SK-N-SH treated with all-trans-retinoic acid at 6 μM for 48 hours (cell line): ENCODE data around the gene CACNB2.

Source experiments
- ATAC-seq: fragments of 200-7000 bp; cut with Tn5 transposase; 3 replicates; pipeline ENCODE4 v1.9.1; 2020; ENCODE audit warnings: mild to moderate bottlenecking, moderate library complexity
- ARNTL ChIP-seq: fragments of 450-650 bp; formaldehyde crosslinking; IDR thresholded peaks from 2 replicates; pipeline ENCODE4 v1.5.0; 2020; ENCODE audit warnings: low read depth, mild to moderate bottlenecking, moderate library complexity, borderline replicate concordance
- BACH2 ChIP-seq: fragments of 250-450 bp; sonication (Bioruptor Pico); IDR thresholded peaks from 2 replicates; pipeline ENCODE4 v1.9.0; 2021; ENCODE audit warnings: mild to moderate bottlenecking, borderline replicate concordance
- CSDC2 ChIP-seq: fragments of 250-450 bp; sonication (Bioruptor Pico); IDR thresholded peaks from 2 replicates; pipeline ENCODE4 v1.5.0; 2020; ENCODE audit warnings: mild to moderate bottlenecking, moderate library complexity
- ESRRG ChIP-seq: fragments of 250-450 bp; sonication (Bioruptor Pico); IDR thresholded peaks from 2 replicates; pipeline ENCODE4 v1.6.1; 2021; ENCODE audit warnings: mild to moderate bottlenecking
- GLIS3 ChIP-seq: fragments of 250-450 bp; sonication (Bioruptor Pico); IDR thresholded peaks from 2 replicates; pipeline ENCODE4 v1.5.0; 2020; ENCODE audit warnings: mild to moderate bottlenecking, moderate library complexity
- ISL1 ChIP-seq: fragments of 250-450 bp; sonication (Bioruptor Pico); IDR thresholded peaks from 2 replicates; pipeline ENCODE4 v2.1.2; 2022; ENCODE audit warnings: mild to moderate bottlenecking, moderate library complexity
- OSR1 ChIP-seq: fragments of 250-450 bp; sonication (Bioruptor Pico); IDR thresholded peaks from 2 replicates; pipeline ENCODE4 v1.8.0; 2022; ENCODE audit warnings: moderate library complexity, mild to moderate bottlenecking, inconsistent platforms
- PPARA ChIP-seq: fragments of 250-450 bp; sonication (Bioruptor Pico); IDR thresholded peaks from 2 replicates; pipeline ENCODE4 v1.5.0; 2020; ENCODE audit warnings: mild to moderate bottlenecking, borderline replicate concordance
- RARB ChIP-seq: fragments of 250-450 bp; sonication (Bioruptor Pico); IDR thresholded peaks from 2 replicates; pipeline ENCODE4 v1.8.0; 2021; ENCODE audit warnings: mild to moderate bottlenecking, moderate library complexity
- SNAI2 ChIP-seq: fragments of 250-450 bp; sonication (Bioruptor Pico); IDR thresholded peaks from 2 replicates; pipeline ENCODE4 v1.5.0; 2020; ENCODE audit warnings: mild to moderate bottlenecking, moderate library complexity
- TCF4 ChIP-seq: fragments of 250-450 bp; sonication (Bioruptor Pico); IDR thresholded peaks from 2 replicates; pipeline ENCODE4 v1.8.0; 2021; ENCODE audit warnings: mild to moderate bottlenecking, moderate library complexity, borderline replicate concordance
- TOX ChIP-seq: fragments of 250-450 bp; sonication (Bioruptor Pico); IDR thresholded peaks from 2 replicates; pipeline ENCODE4 v1.8.0; 2021; ENCODE audit warnings: mild to moderate bottlenecking, moderate library complexity, borderline replicate concordance
- ZC3H10 ChIP-seq: fragments of 250-450 bp; sonication (Bioruptor Pico); IDR thresholded peaks from 2 replicates; pipeline ENCODE4 v1.5.1; 2021; ENCODE audit warnings: mild to moderate bottlenecking, moderate library complexity
- ZNF565 ChIP-seq: fragments of 450-650 bp; formaldehyde crosslinking; conservative IDR thresholded peaks from 2 replicates; pipeline ENCODE4 v1.5.0; 2020; ENCODE audit warnings: low read depth, mild to moderate bottlenecking, moderate library complexity
- ZNF70 ChIP-seq: fragments of 450-650 bp; formaldehyde crosslinking; IDR thresholded peaks from 2 replicates; pipeline ENCODE4 v1.5.0; 2020; ENCODE audit warnings: mild to moderate bottlenecking, moderate library complexity
- ZNF8 ChIP-seq: fragments of 450-650 bp; formaldehyde crosslinking; IDR thresholded peaks from 2 replicates; pipeline ENCODE4 v1.5.0; 2020; ENCODE audit warnings: mild to moderate bottlenecking, moderate library complexity
- TF ChIP-seq, protein P1 (sequence below): fragments of 250-450 bp; sonication (Bioruptor Pico); IDR thresholded peaks from 2 replicates; pipeline ENCODE4 v1.5.1; 2020; ENCODE audit warnings: low read depth, mild to moderate bottlenecking, moderate library complexity
- TF ChIP-seq, protein P2 (sequence below): fragments of 250-450 bp; sonication (Bioruptor Pico); IDR thresholded peaks from 2 replicates; pipeline ENCODE4 v1.8.0; 2021; ENCODE audit warnings: low read depth, mild to moderate bottlenecking, moderate library complexity, borderline replicate concordance
- TF ChIP-seq, protein P3 (sequence below): fragments of 250-450 bp; sonication (Bioruptor Pico); IDR thresholded peaks from 2 replicates; pipeline ENCODE4 v1.8.0; 2020; ENCODE audit warnings: mild to moderate bottlenecking, moderate library complexity, borderline replicate concordance

Gene CACNB2

DNA sequence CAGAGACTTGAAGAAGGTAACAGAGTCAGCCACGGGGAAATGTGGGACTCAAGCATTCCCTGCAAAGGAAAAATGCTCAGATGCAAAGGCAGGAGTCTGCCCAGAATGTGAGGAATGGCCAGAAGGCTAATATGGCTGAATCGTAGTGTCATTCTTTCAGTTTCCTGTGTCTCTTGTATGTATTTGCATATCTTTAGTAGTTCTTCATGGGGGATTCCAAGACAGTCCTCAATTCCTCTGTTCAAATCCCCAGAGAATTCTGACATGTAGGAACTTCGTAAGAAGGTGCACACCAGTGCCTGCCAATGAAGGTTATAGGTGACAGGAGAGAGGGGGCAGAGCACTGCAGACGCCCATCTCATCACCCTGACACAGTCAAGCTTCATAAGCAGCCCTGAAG lies 154.4 kb downstream of the CACNB2 start:
- ATAC-seq: no peak

DNA sequence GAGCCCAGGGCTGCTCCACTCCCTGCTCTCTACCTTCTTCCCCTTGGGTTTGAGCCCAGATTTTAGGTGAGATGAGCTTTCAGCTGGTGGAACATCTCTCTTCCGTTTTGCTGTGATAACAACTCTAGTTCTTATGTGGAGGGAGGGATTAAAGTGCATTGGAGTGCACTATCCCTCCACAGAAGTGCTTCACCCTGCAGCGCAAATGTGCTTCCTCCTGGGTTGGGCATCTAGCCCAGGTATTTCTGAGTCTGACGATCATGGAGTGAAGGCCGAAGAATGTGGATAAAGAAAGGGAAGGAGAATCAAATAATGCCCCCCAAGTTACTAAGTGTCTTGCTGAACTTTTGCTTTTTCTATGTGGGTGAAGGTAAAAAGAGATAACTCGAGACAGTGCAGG lies 157.4 kb downstream of the CACNB2 start:
- no peak for ATAC-seq

More for the DNA sequence above, 154.4 kb downstream of the CACNB2 start:
- TF ChIP-seq ZNF565 (no peak), ZC3H10 (no peak), ESRRG (CRISPR knock-in tag) (no peak), GLIS3 (CRISPR knock-in tag) (no peak), TOX (CRISPR knock-in tag) (no peak), CSDC2 (CRISPR knock-in tag) (no peak), ARNTL (CRISPR knock-in tag) (no peak), SNAI2 (no peak), ISL1 (CRISPR knock-in tag) (no peak), PPARA (CRISPR knock-in tag) (no peak), RARB (CRISPR knock-in tag) (no peak)
- TF ChIP-seq, protein P1, sequence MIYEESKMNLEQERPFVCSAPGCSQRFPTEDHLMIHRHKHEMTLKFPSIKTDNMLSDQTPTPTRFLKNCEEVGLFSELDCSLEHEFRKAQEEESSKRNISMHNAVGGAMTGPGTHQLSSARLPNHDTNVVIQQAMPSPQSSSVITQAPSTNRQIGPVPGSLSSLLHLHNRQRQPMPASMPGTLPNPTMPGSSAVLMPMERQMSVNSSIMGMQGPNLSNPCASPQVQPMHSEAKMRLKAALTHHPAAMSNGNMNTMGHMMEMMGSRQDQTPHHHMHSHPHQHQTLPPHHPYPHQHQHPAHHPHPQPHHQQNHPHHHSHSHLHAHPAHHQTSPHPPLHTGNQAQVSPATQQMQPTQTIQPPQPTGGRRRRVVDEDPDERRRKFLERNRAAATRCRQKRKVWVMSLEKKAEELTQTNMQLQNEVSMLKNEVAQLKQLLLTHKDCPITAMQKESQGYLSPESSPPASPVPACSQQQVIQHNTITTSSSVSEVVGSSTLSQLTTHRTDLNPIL (CRISPR knock-in tag): no peak
- TF ChIP-seq, protein P2, sequence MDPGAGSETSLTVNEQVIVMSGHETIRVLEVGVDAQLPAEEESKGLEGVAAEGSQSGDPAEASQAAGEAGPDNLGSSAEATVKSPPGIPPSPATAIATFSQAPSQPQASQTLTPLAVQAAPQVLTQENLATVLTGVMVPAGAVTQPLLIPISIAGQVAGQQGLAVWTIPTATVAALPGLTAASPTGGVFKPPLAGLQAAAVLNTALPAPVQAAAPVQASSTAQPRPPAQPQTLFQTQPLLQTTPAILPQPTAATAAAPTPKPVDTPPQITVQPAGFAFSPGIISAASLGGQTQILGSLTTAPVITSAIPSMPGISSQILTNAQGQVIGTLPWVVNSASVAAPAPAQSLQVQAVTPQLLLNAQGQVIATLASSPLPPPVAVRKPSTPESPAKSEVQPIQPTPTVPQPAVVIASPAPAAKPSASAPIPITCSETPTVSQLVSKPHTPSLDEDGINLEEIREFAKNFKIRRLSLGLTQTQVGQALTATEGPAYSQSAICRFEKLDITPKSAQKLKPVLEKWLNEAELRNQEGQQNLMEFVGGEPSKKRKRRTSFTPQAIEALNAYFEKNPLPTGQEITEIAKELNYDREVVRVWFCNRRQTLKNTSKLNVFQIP (CRISPR knock-in tag): no peak

GRCh38 chr10:18298256-18298655 lies 158.0 kb downstream of the CACNB2 start:
- TF ChIP-seq, protein P1 (CRISPR knock-in tag): no peak
- TF ChIP-seq, protein P2 (CRISPR knock-in tag): no peak
- TF ChIP-seq ZNF8 (CRISPR knock-in tag): no peak
- ATAC-seq: no peak

More for the DNA sequence above, 157.4 kb downstream of the CACNB2 start:
- TF ChIP-seq ESRRG (CRISPR knock-in tag) (no peak), ZNF8 (CRISPR knock-in tag) (no peak), ZNF70 (CRISPR knock-in tag) (no peak), ZNF565 (no peak), RARB (CRISPR knock-in tag) (no peak), TCF4 (CRISPR knock-in tag) (no peak), BACH2 (no peak), ISL1 (CRISPR knock-in tag) (no peak), ARNTL (CRISPR knock-in tag) (no peak), OSR1 (CRISPR knock-in tag) (no peak), SNAI2 (no peak), CSDC2 (CRISPR knock-in tag) (no peak)
- TF ChIP-seq, protein P3, sequence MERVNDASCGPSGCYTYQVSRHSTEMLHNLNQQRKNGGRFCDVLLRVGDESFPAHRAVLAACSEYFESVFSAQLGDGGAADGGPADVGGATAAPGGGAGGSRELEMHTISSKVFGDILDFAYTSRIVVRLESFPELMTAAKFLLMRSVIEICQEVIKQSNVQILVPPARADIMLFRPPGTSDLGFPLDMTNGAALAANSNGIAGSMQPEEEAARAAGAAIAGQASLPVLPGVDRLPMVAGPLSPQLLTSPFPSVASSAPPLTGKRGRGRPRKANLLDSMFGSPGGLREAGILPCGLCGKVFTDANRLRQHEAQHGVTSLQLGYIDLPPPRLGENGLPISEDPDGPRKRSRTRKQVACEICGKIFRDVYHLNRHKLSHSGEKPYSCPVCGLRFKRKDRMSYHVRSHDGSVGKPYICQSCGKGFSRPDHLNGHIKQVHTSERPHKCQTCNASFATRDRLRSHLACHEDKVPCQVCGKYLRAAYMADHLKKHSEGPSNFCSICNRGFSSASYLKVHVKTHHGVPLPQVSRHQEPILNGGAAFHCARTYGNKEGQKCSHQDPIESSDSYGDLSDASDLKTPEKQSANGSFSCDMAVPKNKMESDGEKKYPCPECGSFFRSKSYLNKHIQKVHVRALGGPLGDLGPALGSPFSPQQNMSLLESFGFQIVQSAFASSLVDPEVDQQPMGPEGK: no peak
- TF ChIP-seq, protein P1 (CRISPR knock-in tag): no peak
- TF ChIP-seq, protein P2 (CRISPR knock-in tag): no peak
